H1 (cell line): ENCODE measurements around the gene XKR7. TPM values are rescaled to one million over a fixed set of nuclear protein-coding genes. Genes with fewer than 3 reads are reported as not detected.

Experiments used
- HDAC2 ChIP-seq, 2 experiments: fragments of 300-600 bp in 1 of 2; sonication (generic) in 1 of 2; IDR thresholded peaks; 2 replicates each; pipeline ENCODE4 v1.6.1; 2011 to 2012; ENCODE audit warnings: low read depth in 2 of 2, low read length in 2 of 2, mild to moderate bottlenecking in 2 of 2, moderate library complexity in 2 of 2, borderline replicate concordance in 1 of 2, inconsistent platforms in 1 of 2
- NANOG ChIP-seq: IDR thresholded peaks from 2 replicates; pipeline ENCODE4 v1.6.1; 2011; ENCODE audit warnings: low read length, low read depth, mild to moderate bottlenecking, inconsistent platforms; ENCODE audit not compliant: insufficient read depth, poor library complexity, severe bottlenecking
- polyA plus RNA-seq, 7 experiments: library from polyadenylated mRNA; depleted of rRNA in 3 of 7; stranded (reverse) in 5 of 7; unstranded in 2 of 7; fragments of >200 nt in 5 of 7; fragments of 200-250 nt in 2 of 7; gene quantifications; 1 replicate in 5 of 7; 2 replicates in 1 of 7; 4 replicates in 1 of 7; pipeline versions ENCODE4 v1.2.1 to v1.2.3, GENCODE V29; 2011 to 2013; ENCODE audit warnings: missing spikeins in 2 of 7, mixed read lengths in 2 of 7
- total RNA-seq: library from RNA; stranded (reverse); fragmentation: NEBNext Ultra II Directional; extraction: Animal tissue kit (Norgen Biotek cat#: 25700); gene quantifications from 2 replicates; pipeline ENCODE4 v1.2.1, GENCODE V29; 2021
- TF ChIP-seq, protein P1 (sequence below), 3 experiments: IDR thresholded peaks; 1 replicate in 2 of 3; 2 replicates in 1 of 3; pipeline versions ENCODE4 v1.5.1 to v1.6.1; 2011; ENCODE audit warnings: low read length in 3 of 3, mild to moderate bottlenecking in 3 of 3, inconsistent platforms in 2 of 3, low read depth in 1 of 3, moderate library complexity in 1 of 3; ENCODE audit not compliant: insufficient read depth in 1 of 3; ENCODE audit errors: control extremely low read depth in 1 of 3

XKR7 gene
- total and polyA plus RNA-seq, 2 of the 8 experiments (the other 6 are each of a cell fraction or from before 2014, with no cell fraction given), result 1.8 to 2.4 TPM

DNA sequence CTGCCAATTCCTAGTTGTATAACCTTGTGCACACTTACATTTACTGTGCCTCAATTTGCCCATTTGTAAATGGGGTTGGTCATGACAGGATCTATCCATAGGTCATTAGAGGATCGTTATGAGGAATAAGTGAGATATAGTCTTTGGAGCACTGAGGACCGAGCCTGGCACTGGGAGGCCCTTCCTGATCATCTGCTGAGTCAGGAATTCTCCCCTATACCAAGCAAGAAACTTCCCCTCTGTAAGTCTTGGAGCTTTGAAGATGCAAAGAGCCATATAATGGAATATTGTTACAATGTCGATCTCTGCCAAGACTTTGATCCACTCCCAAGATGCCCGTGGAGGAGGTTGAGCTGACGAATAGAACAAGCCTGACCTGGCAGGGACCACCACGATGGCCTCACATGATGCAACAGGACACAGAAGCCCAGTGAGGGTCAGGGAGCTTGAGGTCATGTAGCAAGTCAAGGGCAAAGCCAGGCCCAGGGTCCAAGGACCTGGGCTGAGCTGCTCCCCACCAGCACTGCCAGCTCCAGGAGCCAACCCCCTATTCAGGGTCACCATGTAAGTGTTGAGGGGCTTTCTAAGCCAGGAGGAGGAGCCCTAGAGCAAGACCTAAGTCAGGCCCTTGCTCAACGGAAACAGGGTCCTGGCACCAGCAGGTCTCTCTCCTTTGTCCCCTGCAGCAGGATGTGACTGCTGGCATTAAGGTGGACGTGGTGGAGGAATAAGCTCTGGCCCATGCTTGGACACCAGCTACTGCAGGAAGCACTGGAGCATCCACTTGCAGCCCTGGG, 32.8 kb upstream of the XKR7 start (continued):
- TF ChIP-seq, protein P1, sequence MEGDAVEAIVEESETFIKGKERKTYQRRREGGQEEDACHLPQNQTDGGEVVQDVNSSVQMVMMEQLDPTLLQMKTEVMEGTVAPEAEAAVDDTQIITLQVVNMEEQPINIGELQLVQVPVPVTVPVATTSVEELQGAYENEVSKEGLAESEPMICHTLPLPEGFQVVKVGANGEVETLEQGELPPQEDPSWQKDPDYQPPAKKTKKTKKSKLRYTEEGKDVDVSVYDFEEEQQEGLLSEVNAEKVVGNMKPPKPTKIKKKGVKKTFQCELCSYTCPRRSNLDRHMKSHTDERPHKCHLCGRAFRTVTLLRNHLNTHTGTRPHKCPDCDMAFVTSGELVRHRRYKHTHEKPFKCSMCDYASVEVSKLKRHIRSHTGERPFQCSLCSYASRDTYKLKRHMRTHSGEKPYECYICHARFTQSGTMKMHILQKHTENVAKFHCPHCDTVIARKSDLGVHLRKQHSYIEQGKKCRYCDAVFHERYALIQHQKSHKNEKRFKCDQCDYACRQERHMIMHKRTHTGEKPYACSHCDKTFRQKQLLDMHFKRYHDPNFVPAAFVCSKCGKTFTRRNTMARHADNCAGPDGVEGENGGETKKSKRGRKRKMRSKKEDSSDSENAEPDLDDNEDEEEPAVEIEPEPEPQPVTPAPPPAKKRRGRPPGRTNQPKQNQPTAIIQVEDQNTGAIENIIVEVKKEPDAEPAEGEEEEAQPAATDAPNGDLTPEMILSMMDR (IDR thresholded peaks at IDR 0.05; ENCODE audit: control extremely low read depth in 1 of 3, insufficient read depth in 1 of 3, low read depth in 1 of 3, low read length in 3 of 3), result peak; percentile 67 to 96 (median 77)
- TF ChIP-seq NANOG, result no peak
- TF ChIP-seq HDAC2 (IDR thresholded peaks at IDR 0.05; ENCODE audit: borderline replicate concordance in 1 of 2, low read depth in 2 of 2, low read length in 2 of 2), result no peak
